ENCODE data around the gene SLC6A6. TPM values are rescaled to one million over a fixed set of nuclear protein-coding genes. Genes with fewer than 3 reads are reported as not detected.

SLC6A6 gene
- total and polyA plus RNA-seq, 2 donors from 2014 or later = 7.1 to 64.0 TPM

DNA sequence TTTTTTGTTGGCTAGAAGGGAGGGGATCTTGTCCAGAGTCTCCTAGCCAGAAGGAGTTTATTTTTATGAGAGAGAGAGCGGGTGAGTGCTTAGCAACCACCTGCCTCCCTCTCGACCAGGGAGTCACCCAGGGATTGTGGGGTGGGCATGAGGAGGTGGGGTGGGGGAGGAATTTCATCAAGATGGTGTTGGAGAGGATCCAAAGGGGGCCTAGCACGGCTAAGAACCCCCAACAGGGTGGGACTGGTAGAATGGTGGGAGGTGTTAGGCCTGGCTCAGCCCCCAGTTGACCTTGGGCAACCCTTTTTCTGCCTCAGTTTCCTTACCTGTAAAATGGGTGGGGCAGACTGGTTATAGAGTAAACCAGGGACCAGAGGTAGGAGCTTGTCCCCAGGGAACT, 1.8 kb downstream of the SLC6A6 start:
- peak overlapping the region in 2 of 3 donors; percentile 32 to 82 for H3K9ac ChIP-seq (ENCODE audit: low read length in 3 of 3)
- peaks cover 7 to 28% (median 18%) of the 10 kb centered on the region in 3 donors for H3K4me1 ChIP-seq (ENCODE audit: control insufficient read depth in 2 of 3, insufficient read depth in 2 of 3, low read depth in 1 of 3, low read length in 3 of 3)
- peak overlapping the region; percentile 93 to 99 (median 98) for H3K4me3 ChIP-seq (ENCODE audit: low read length in 3 of 3)
- FAIRE-seq = no peak
- H3K27me3 ChIP-seq (ENCODE audit: control insufficient read depth, insufficient read depth, low read length) = no peaks in the 10 kb centered on the region
- TF ChIP-seq, protein P1, sequence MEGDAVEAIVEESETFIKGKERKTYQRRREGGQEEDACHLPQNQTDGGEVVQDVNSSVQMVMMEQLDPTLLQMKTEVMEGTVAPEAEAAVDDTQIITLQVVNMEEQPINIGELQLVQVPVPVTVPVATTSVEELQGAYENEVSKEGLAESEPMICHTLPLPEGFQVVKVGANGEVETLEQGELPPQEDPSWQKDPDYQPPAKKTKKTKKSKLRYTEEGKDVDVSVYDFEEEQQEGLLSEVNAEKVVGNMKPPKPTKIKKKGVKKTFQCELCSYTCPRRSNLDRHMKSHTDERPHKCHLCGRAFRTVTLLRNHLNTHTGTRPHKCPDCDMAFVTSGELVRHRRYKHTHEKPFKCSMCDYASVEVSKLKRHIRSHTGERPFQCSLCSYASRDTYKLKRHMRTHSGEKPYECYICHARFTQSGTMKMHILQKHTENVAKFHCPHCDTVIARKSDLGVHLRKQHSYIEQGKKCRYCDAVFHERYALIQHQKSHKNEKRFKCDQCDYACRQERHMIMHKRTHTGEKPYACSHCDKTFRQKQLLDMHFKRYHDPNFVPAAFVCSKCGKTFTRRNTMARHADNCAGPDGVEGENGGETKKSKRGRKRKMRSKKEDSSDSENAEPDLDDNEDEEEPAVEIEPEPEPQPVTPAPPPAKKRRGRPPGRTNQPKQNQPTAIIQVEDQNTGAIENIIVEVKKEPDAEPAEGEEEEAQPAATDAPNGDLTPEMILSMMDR (IDR thresholded peaks at IDR 0.05; ENCODE audit: borderline replicate concordance, extremely low read depth, insufficient read depth) = no peak
- H3K27ac ChIP-seq (ENCODE audit: low read depth in 2 of 2, low read length in 2 of 2) = peak overlapping the region; percentile 68 to 79
- no peaks in the 10 kb centered on the region for H3K9me3 ChIP-seq (ENCODE audit: control insufficient read depth in 2 of 3, insufficient read depth in 1 of 3, low read length in 3 of 3)
- intact Hi-C loops (cut with DNase I) = no loop called here
- DNase-seq = peak in 3 of 5 donors; percentile 42 to 65 (median 63)
- H3K36me3 ChIP-seq (ENCODE audit: control insufficient read depth in 2 of 3, insufficient read depth in 3 of 3, low read length in 3 of 3) = no peaks in the 10 kb centered on the region

DNA sequence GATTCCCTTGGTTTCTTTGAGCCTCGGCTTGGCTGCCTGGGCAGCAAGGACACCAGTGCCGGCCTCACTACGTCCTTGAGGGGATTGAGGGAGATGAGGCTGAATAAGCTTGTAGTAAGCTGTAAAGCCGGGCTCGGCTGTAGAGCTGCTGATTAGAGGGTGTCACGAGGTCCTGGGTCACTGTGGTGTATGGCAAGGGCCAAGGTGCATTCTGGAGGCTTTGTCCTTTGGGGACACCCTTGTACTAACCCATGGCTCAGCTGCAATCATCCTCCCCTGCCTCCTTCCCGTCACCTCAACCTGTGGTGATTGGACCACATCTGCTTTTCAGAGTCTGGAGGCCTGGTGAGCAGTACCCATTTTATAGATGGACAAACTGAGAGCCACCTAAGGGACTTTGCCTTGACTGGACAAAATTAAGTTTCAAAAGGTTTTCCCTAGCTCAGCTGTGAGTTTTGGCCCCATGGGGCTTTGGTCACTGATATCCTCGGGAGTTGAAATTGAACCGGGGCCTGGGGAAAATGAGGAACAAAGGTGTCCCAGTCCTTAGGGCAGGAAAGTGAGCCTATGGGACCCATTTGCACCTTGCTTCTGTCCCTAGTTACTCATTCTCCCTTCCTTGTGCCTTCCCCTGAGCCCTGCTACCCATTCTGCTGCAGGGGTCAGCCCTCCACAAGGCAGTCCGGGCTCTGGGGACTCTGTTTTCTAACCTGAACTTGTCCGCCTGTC, 2.4 kb downstream of the SLC6A6 start:
- Histone ChIP-seq H3K36me3 (ENCODE audit: control insufficient read depth in 2 of 3, insufficient read depth in 3 of 3, low read length in 3 of 3) (no peaks in the 10 kb centered on the region), H3K27ac (ENCODE audit: low read depth in 2 of 2, low read length in 2 of 2) (peak overlapping the region; percentile 68 to 79), H3K4me1 (ENCODE audit: control insufficient read depth in 2 of 3, insufficient read depth in 2 of 3, low read depth in 1 of 3, low read length in 3 of 3) (peaks cover 7 to 28% (median 21%) of the 10 kb centered on the region in 3 donors), H3K9me3 (ENCODE audit: control insufficient read depth in 2 of 3, insufficient read depth in 1 of 3, low read length in 3 of 3) (no peaks in the 10 kb centered on the region), H3K27me3 (ENCODE audit: control insufficient read depth, insufficient read depth, low read length) (no peaks in the 10 kb centered on the region), H3K9ac (ENCODE audit: low read length in 3 of 3) (peak overlapping the region in 2 of 3 donors; percentile 39 to 82), H3K4me3 (ENCODE audit: low read length in 3 of 3) (peak overlapping the region in 2 of 3 donors; percentile 93 to 99)
- intact Hi-C loops (cut with DNase I) = no loop called here
- FAIRE-seq (no peak), DNase-seq (no peak)
- TF ChIP-seq, protein P1 (IDR thresholded peaks at IDR 0.05; ENCODE audit: borderline replicate concordance, extremely low read depth, insufficient read depth) = no peak

DNA sequence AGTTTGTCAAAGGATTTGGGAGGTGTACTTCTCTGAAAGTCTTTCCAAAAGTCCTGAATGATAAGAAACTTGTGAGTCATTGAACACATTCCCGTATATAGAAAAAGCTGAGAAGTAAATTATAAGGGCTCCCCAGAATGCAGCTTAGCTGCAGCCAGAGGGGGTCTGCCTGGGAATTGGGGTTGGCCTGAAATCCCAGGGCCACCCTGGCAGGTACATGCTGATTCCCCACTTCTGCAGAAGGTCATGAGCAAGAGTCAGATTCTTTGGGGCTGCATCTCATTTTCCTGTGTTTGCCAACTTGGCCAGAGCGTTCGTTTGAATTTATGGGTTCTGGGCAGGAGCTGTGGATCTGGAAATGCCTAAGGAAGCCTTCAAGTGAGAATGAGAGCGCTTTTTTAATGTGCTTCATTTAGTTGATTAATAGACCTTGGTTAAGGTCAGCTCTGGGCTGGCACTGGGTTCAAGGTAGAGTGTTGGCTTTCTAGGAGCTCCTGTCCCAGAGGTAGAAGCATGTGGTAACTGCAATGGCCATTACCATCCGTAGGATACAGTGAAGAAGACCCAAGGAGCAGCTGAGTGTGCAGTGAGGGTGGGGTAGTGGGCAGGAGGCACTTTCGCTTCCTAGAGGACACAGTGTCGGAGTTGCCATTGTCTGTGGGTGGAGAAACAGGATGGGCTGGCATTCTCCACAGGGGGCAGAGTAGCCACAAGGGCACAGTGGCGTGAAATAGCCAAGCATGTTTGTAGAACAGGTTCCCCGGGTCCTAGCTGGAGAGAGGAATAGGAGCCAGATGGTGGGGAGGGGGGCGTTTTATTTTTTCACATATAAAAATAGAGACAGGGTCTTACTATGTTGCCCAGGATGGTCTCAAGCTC, 3.2 kb downstream of the SLC6A6 start:
- H3K9me3 ChIP-seq (ENCODE audit: control insufficient read depth in 2 of 3, insufficient read depth in 1 of 3, low read length in 3 of 3) = no peaks in the 10 kb centered on the region
- H3K36me3 ChIP-seq (ENCODE audit: control insufficient read depth in 2 of 3, insufficient read depth in 3 of 3, low read length in 3 of 3) = peaks cover 0 to under 1% (median 0%) of the 10 kb centered on the region in 3 donors
- peak in 3 of 5 donors; percentile 35 to 65 (median 53) for DNase-seq
- peak overlapping the region; percentile 68 to 79 for H3K27ac ChIP-seq (ENCODE audit: low read depth in 2 of 2, low read length in 2 of 2)
- TF ChIP-seq, protein P1 (IDR thresholded peaks at IDR 0.05; ENCODE audit: borderline replicate concordance, extremely low read depth, insufficient read depth) = peak; percentile 7
- peaks cover 7 to 32% (median 21%) of the 10 kb centered on the region in 3 donors for H3K4me1 ChIP-seq (ENCODE audit: control insufficient read depth in 2 of 3, insufficient read depth in 2 of 3, low read depth in 1 of 3, low read length in 3 of 3)
- H3K9ac ChIP-seq (ENCODE audit: low read length in 3 of 3) = peak overlapping the region in 1 of 3 donors; percentile 82
- intact Hi-C loops (cut with DNase I) = no loop called here
- peak overlapping the region in 2 of 3 donors; percentile 93 to 99 for H3K4me3 ChIP-seq (ENCODE audit: low read length in 3 of 3)
- no peak for FAIRE-seq
- H3K27me3 ChIP-seq (ENCODE audit: control insufficient read depth, insufficient read depth, low read length) = no peaks in the 10 kb centered on the region

Measured in kidney (tissue), 14 donors.